CD4-positive, CD25-positive, alpha-beta regulatory T cell (primary cell): Measurements from ENCODE around the gene SUPT20HL1. TPM values are rescaled to one million over a fixed set of nuclear protein-coding genes. Genes with fewer than 3 reads are reported as not detected.
"Not testable (repeated sequence)": the region's sequence is repeated elsewhere in the genome, so short reads cannot be mapped to it uniquely, and the experiment has no call there.

ENCODE experiments used
- ATAC-seq, 2 donors: fragments of 150-1000 bp; cut with Tn5 transposase; one replicate each; pipeline ENCODE4 v1.10.0; 2021; ENCODE audit warnings: low read depth in 2 of 2, moderate number of reproducible peaks in 2 of 2, moderate library complexity in 1 of 2
- DNase-seq, 3 donors: peaks; one replicate each; pipeline versions ENCODE4 v3.0.0 to v3.0.0-alpha.2; 2012 to 2022; ENCODE audit warnings: mixed read lengths in 1 of 3
- H3K27ac ChIP-seq: one replicate; pipeline ENCODE4 v1.7.0; 2013; ENCODE audit warnings: mild to moderate bottlenecking, low read length; ENCODE audit not compliant: insufficient read depth, poor library complexity, severe bottlenecking
- H3K27me3 ChIP-seq: one replicate; pipeline ENCODE4 v1.7.0; 2013; ENCODE audit warnings: low read length; ENCODE audit not compliant: control insufficient read depth, insufficient read depth
- H3K36me3 ChIP-seq: one replicate; pipeline ENCODE4 v1.7.0; 2013; ENCODE audit warnings: mild to moderate bottlenecking, low read length, moderate library complexity; ENCODE audit not compliant: control insufficient read depth, insufficient read depth
- H3K4me1 ChIP-seq: 2 replicates; pipeline ENCODE4 v1.7.0; 2013; ENCODE audit warnings: mild to moderate bottlenecking, low read length; ENCODE audit not compliant: insufficient read depth, control insufficient read depth, poor library complexity, severe bottlenecking
- H3K4me3 ChIP-seq: one replicate; pipeline ENCODE4 v1.7.0; 2013; ENCODE audit warnings: low read depth, mild to moderate bottlenecking, low read length, moderate library complexity
- H3K9me3 ChIP-seq, 2 experiments: 1 replicate in 1 of 2; 2 replicates in 1 of 2; pipeline ENCODE4 v1.7.0; 2013; ENCODE audit warnings: low read length in 2 of 2, mild to moderate bottlenecking in 1 of 2, moderate library complexity in 1 of 2; ENCODE audit not compliant: control insufficient read depth in 2 of 2
- H3K27ac Mint-ChIP-seq, 3 donors: one replicate each; pipeline ENCODE4 v1.8.0; 2020 to 2022; ENCODE audit warnings: mild to moderate bottlenecking in 3 of 3, mixed read lengths in 3 of 3, moderate library complexity in 2 of 3
- H3K27me3 Mint-ChIP-seq: one replicate; pipeline ENCODE4 v1.8.0; 2022; ENCODE audit warnings: mild to moderate bottlenecking, mixed read lengths
- H3K36me3 Mint-ChIP-seq: one replicate; pipeline ENCODE4 v1.8.0; 2020; ENCODE audit warnings: mixed read lengths
- H3K4me1 Mint-ChIP-seq, 4 donors: one replicate each; pipeline ENCODE4 v1.8.0; 2020 to 2022; ENCODE audit warnings: mixed read lengths in 4 of 4, mild to moderate bottlenecking in 1 of 4
- H3K4me3 Mint-ChIP-seq, 4 donors: one replicate each; pipeline ENCODE4 v1.8.0; 2020 to 2022; ENCODE audit warnings: mild to moderate bottlenecking in 4 of 4, mixed read lengths in 4 of 4, moderate library complexity in 3 of 4
- H3K9me3 Mint-ChIP-seq, 7 donors: one replicate each; pipeline ENCODE4 v1.8.0; 2020 to 2022; ENCODE audit warnings: mixed read lengths in 7 of 7, mild to moderate bottlenecking in 3 of 7, moderate library complexity in 2 of 7
- polyA plus RNA-seq, 4 donors: library from polyadenylated mRNA; unstranded; fragments of 300-500 nt; fragmentation: Illumina TruSeq; gene quantifications; one replicate each; pipeline ENCODE4 v1.2.3, GENCODE V29; 2021
- total RNA-seq: library from RNA; stranded (reverse); gene quantifications from one replicate; pipeline ENCODE4 v1.2.3, GENCODE V29; 2022

The SUPT20HL1 gene
- total and polyA plus RNA-seq, 5 donors from 2014 or later, result not detected

DNA sequence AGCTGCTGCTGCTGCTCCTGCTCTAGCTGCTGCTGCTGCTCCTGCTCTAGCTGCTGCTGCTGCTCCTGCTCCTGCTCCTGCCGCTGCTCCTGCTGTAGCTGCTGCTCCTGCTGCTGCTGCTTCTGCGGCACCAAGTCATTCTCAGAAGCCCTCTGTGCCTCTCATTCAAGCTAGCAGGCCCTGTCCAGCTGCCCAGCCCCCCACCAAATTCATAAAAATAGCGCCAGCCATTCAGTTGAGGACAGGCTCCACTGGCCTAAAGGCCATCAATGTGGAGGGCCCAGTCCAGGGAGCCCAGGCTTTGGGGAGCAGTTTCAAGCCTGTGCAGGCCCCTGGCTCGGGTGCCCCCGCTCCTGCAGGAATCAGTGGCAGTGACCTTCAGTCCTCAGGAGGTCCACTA is 3.9 kb downstream of the SUPT20HL1 start:
- H3K9me3 Mint-ChIP-seq, result peaks cover 0 to 4% (median 0%) of the 10 kb centered on the region in 7 donors
- Histone ChIP-seq H3K27ac (no peak overlapping the region), H3K9me3 (no peaks in the 10 kb centered on the region), H3K4me1 (no peaks in the 10 kb centered on the region), H3K4me3 (no peak overlapping the region), H3K27me3 (no peaks in the 10 kb centered on the region), H3K36me3 (no peaks in the 10 kb centered on the region)
- H3K36me3 Mint-ChIP-seq, result no peaks in the 10 kb centered on the region
- ATAC-seq (no peak), DNase-seq (no peak)
- H3K4me3 Mint-ChIP-seq, result no peak overlapping the region
- H3K27ac Mint-ChIP-seq, result no peak overlapping the region
- no peaks in the 10 kb centered on the region for H3K4me1 Mint-ChIP-seq
- H3K27me3 Mint-ChIP-seq, result no peaks in the 10 kb centered on the region

DNA sequence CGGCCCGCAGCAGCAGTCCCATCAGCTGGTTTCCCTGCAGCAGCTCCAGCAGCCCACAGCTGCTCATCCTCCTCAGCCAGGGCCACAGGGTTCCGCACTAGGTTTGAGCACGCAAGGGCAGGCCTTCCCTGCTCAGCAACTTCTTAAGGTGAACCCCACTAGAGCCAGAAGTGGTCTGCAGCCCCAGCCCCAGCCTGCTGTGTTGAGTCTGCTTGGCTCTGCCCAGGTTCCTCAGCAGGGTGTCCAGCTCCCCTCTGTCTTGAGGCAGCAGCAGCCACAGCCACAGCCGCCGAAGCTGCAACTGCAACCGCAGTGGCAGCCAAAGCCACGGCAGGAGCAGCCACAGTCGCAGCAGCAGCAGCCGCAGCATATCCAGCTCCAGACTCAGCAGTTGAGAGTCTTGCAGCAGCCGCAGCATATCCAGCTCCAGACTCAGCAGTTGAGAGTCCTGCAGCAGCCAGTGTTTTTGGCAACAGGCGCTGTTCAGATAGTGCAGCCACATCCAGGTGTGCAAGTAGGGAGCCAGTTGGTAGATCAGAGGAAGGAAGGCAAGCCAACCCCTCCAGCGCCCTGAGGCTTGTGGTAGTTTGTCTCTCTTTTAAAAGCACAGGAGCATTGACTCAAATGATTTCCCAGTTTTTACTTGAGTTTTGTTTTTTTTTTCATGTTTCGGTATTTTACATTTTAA is 4.6 kb downstream of the SUPT20HL1 start:
- Mint-ChIP-seq H3K27me3 (no peaks in the 10 kb centered on the region), H3K36me3 (no peaks in the 10 kb centered on the region), H3K9me3 (peaks cover 0 to 4% (median 0%) of the 10 kb centered on the region in 7 donors), H3K4me1 (no peaks in the 10 kb centered on the region), H3K4me3 (no peak overlapping the region), H3K27ac (no peak overlapping the region)
- H3K4me3 ChIP-seq, result no peak overlapping the region
- H3K27me3 ChIP-seq, result no peaks in the 10 kb centered on the region
- H3K27ac ChIP-seq, result no peak overlapping the region
- no peaks in the 10 kb centered on the region for H3K9me3 ChIP-seq
- no peak for DNase-seq
- no peak for ATAC-seq
- no peaks in the 10 kb centered on the region for H3K4me1 ChIP-seq
- no peaks in the 10 kb centered on the region for H3K36me3 ChIP-seq

DNA sequence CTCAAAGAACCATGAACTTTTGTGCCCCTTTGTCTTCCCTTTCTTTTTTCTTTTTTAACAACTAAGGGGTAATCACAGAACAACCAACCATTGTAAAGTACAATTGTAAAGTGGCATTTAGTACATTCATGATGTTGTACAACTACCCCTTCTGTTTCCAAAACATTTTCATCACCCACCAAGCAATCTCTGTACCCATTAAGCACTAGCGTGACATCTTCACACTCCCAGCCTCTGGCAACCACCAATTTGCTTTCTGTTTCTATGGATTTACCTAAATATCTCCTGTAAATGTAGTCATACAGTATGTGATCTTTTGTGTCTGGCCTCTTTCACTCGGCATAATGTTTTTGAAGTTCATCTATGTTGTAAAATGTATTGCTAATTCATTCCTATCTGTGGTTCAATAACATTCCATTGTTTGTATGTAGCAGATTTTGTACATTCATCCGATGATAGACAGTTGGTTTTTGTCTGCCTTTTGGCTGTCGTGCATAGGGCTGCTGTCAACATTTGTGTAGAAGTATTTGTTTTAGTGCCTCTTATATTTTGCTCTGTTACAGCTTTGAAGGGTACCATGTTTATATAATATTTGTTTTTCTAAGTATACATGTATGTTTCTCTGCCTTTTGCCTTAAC is 6.4 kb downstream of the SUPT20HL1 start:
- not testable (repeated sequence) for H3K4me1 Mint-ChIP-seq, H3K27ac Mint-ChIP-seq, H3K4me3 ChIP-seq, DNase-seq, H3K9me3 Mint-ChIP-seq, ATAC-seq, H3K9me3 ChIP-seq, H3K4me3 Mint-ChIP-seq, H3K27me3 ChIP-seq, H3K27me3 Mint-ChIP-seq, H3K36me3 Mint-ChIP-seq, H3K36me3 ChIP-seq, H3K4me1 ChIP-seq, H3K27ac ChIP-seq

DNA sequence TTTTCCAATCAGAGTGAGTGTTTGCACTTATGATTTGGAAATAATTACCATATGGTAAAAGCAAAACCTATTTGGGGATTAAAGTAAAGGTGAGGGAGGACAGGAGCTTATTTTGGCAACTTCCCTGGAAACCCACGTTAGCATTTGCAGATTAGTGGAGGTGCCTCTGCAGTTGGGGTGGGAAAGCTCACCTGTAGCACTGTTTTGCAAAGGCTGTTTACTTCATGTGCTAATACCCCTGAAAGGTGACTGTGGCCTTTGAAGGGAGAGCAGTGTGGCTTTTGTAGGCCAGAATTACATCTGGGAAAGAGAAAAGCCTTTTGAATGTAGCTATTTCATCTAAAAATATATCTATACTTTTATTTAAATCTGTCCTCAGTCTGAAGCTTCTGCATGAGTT is 9.4 kb downstream of the SUPT20HL1 start:
- Mint-ChIP-seq H3K4me1 (peaks cover 0 to 6% (median 3%) of the 10 kb centered on the region in 4 donors), H3K27ac (no peak overlapping the region), H3K4me3 (no peak overlapping the region), H3K27me3 (peaks cover 4% of the 10 kb centered on the region), H3K9me3 (peaks cover 0 to 3% (median 0%) of the 10 kb centered on the region in 7 donors), H3K36me3 (no peaks in the 10 kb centered on the region)
- Histone ChIP-seq H3K4me1 (peaks cover 5% of the 10 kb centered on the region), H3K9me3 (no peaks in the 10 kb centered on the region), H3K27ac (no peak overlapping the region), H3K4me3 (no peak overlapping the region), H3K27me3 (no peaks in the 10 kb centered on the region), H3K36me3 (no peaks in the 10 kb centered on the region)
- DNase-seq (no peak), ATAC-seq (no peak)

DNA sequence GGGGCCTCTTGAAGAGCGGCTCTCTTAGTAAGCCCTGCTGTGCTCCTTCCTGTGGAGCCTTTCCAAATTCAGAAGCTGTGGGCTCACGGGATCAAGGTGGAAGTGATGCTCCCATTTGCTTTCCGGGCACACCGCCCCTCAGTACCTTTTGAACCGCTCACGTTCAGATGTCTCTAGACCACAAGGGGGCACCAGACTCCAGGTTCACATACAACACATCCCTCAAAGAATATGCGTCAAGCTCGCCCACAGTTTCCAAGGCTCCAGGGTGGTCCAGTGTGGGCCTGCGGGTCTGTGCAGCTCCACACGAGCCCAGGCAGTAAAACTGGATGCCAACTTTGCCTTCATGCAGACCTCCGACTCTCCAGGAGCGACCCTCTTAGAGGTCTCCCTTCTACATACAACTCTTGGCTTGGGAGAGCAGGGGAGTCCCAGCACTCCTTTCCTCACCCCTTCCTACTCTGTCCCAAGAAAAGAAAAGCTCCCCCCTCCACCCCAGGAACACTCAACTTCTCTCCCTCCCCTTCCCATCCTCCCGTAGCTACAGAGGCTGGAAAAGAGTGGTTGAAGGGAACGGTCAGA is 11.0 kb downstream of the SUPT20HL1 start:
- peak overlapping the region in 3 of 4 donors; percentile 42 to 59 (median 44) for H3K4me3 Mint-ChIP-seq
- Histone ChIP-seq H3K36me3 (no peaks in the 10 kb centered on the region), H3K9me3 (no peaks in the 10 kb centered on the region), H3K27ac (no peak overlapping the region), H3K4me1 (peaks cover 5% of the 10 kb centered on the region), H3K27me3 (no peaks in the 10 kb centered on the region), H3K4me3 (no peak overlapping the region)
- peak; percentile 60 to 68 for ATAC-seq
- H3K27me3 Mint-ChIP-seq, result peaks cover 4% of the 10 kb centered on the region
- peak; percentile 35 to 76 (median 48) for DNase-seq
- H3K9me3 Mint-ChIP-seq, result peaks cover 0 to 3% (median 0%) of the 10 kb centered on the region in 7 donors
- peaks cover 0 to 6% (median 3%) of the 10 kb centered on the region in 4 donors for H3K4me1 Mint-ChIP-seq
- no peak overlapping the region for H3K27ac Mint-ChIP-seq
- H3K36me3 Mint-ChIP-seq, result no peaks in the 10 kb centered on the region

DNA sequence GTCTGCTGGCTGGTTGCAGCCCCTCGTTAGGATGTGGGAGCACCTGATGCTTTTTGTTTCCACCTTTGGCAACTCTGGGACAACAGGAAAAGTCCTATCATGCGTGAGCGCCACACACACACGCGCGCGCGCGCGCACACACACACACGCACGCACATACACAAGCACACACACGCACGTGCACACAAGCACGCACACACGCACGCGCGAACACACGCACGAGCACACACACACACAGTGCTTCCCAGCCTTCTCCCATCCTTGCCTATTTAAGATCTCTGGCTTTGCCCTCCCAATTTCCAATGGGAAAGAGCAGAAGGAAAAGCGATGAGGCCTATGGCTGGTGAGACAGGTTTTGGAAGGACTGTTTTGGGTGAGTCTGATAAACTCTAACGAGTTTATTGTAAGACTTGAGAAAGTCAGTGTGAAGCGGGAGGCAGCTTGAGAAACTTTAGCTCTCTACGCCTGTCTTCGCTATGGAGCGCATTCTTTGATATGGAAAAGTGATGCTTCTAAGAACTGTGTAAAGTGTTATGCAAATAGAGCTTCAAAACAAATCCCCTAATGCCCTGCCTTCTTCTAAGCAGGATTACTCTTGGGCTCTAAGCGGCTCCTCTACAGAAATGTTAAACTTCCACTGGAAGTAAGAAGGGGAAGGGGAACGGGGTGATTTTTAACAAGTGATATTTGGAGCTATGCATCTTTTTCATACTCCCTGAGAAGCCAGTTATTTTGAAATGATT is 11.8 kb downstream of the SUPT20HL1 start:
- ATAC-seq, result no peak
- peaks cover 5% of the 10 kb centered on the region for H3K4me1 ChIP-seq
- H3K27ac Mint-ChIP-seq, result no peak overlapping the region
- H3K36me3 ChIP-seq, result no peaks in the 10 kb centered on the region
- no peaks in the 10 kb centered on the region for H3K36me3 Mint-ChIP-seq
- H3K9me3 ChIP-seq, result no peaks in the 10 kb centered on the region
- no peak for DNase-seq
- no peak overlapping the region for H3K27ac ChIP-seq
- peak overlapping the region in 1 of 4 donors; percentile 42 for H3K4me3 Mint-ChIP-seq
- H3K27me3 Mint-ChIP-seq, result peaks cover 4% of the 10 kb centered on the region
- peaks cover 0 to 6% (median 3%) of the 10 kb centered on the region in 4 donors for H3K4me1 Mint-ChIP-seq
- H3K4me3 ChIP-seq, result no peak overlapping the region
- peaks cover 0 to 3% (median 0%) of the 10 kb centered on the region in 7 donors for H3K9me3 Mint-ChIP-seq
- H3K27me3 ChIP-seq, result peaks cover 2% of the 10 kb centered on the region

DNA sequence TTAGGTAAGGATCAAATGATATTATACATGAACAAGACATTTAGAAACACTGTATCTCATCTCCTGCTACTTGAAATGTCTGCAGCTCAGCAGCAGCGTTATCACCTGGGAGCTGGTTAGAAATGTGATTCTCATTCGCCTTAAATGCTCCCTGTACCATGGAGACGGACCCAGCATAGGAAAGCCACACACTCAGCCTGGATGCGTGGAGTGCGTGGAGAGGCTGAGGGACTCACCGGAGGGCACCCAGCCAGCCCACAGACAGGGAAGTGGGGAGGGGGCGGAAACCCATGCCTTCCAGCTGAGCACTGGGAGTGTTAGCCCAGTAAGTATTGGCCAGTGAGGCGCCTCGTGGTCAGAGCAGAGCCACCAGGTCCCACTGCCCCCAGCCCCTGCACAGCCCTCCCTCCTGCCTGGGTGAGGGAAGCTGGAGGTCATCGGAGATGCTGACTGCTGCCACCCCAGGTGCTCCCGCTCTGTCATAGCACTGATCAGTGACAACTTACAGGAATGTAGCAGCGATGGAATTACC is 15.2 kb downstream of the SUPT20HL1 start:
- Histone ChIP-seq H3K4me1 (peaks cover 5% of the 10 kb centered on the region), H3K27ac (no peak overlapping the region), H3K27me3 (peaks cover 2% of the 10 kb centered on the region), H3K36me3 (no peaks in the 10 kb centered on the region), H3K9me3 (no peaks in the 10 kb centered on the region), H3K4me3 (no peak overlapping the region)
- ATAC-seq, result no peak
- DNase-seq, result no peak
- Mint-ChIP-seq H3K27ac (no peak overlapping the region), H3K4me3 (no peak overlapping the region), H3K4me1 (peaks cover 0 to 6% (median 3%) of the 10 kb centered on the region in 4 donors), H3K27me3 (peaks cover 9% of the 10 kb centered on the region), H3K36me3 (no peaks in the 10 kb centered on the region), H3K9me3 (peaks cover 0 to 2% (median 0%) of the 10 kb centered on the region in 7 donors)
